IMR-90 (cell line): ENCODE results near the gene ANKRD42. TPM values are rescaled to one million over a fixed set of nuclear protein-coding genes. Genes with fewer than 3 reads are reported as not detected.
A peak's percentile ranks its signal among the peaks of the same experiment; 100 is the strongest.

Experiments used
- ATAC-seq: fragments of 200-7000 bp; cut with Tn5 transposase; 2 replicates; pipeline ENCODE4 v1.9.1; 2020; ENCODE audit warnings: low read depth, mild to moderate bottlenecking, moderate library complexity
- BruUV-seq: library from RNA; stranded (reverse); fragments of 400-500 nt; replicated peaks from 2 replicates; lab custom pipeline; 2021; lab: Mats Ljungman, UMichigan
- CTCF ChIA-PET: fragments of 300-600 bp; formaldehyde crosslinking; extraction: SDS; loops from one replicate; lab custom pipeline; 2021; ENCODE audit warnings: antibody characterized with exemption; lab: Yijun Ruan, JAX
- POLR2A ChIA-PET: fragments of 300-600 bp; sonication (Branson Sonifier 250); formaldehyde crosslinking; loops from one replicate; lab custom pipeline; 2022; ENCODE audit warnings: antibody characterized with exemption; ENCODE audit not compliant: unreplicated experiment; lab: Charles Lee
- DNase-seq: peaks from one replicate; pipeline ENCODE4 v3.0.0; 2013
- H2AFZ ChIP-seq: replicated peaks from 2 replicates; pipeline ENCODE3; 2013; ENCODE audit warnings: low read length, mild to moderate bottlenecking; ENCODE audit not compliant: poor library complexity
- H2AK5ac ChIP-seq: 2 replicates; pipeline ENCODE4 v1.6.1; 2013; ENCODE audit warnings: low read depth, low read length, inconsistent platforms
- H2AK9ac ChIP-seq: replicated peaks from 2 replicates; pipeline ENCODE3; 2013; ENCODE audit warnings: mild to moderate bottlenecking, low read depth, low read length, moderate library complexity; ENCODE audit not compliant: poor library complexity
- H2BK120ac ChIP-seq: 2 replicates; pipeline ENCODE4 v1.6.1; 2013; ENCODE audit warnings: low read depth, low read length, inconsistent platforms
- H2BK15ac ChIP-seq: 3 replicates; pipeline ENCODE4 v1.6.1; 2013; ENCODE audit warnings: low read depth, low read length, inconsistent platforms
- H2BK20ac ChIP-seq: 2 replicates; pipeline ENCODE4 v1.6.1; 2013; ENCODE audit warnings: low read depth, mild to moderate bottlenecking, inconsistent platforms, low read length, moderate library complexity
- H2BK5ac ChIP-seq: 2 replicates; pipeline ENCODE4 v1.6.1; 2013; ENCODE audit warnings: mild to moderate bottlenecking, low read depth, low read length, inconsistent platforms; ENCODE audit not compliant: poor library complexity, severe bottlenecking
- H3K14ac ChIP-seq: replicated peaks from 2 replicates; pipeline ENCODE4 v1.6.1; 2013; ENCODE audit warnings: low read depth, low read length, inconsistent platforms
- H3K18ac ChIP-seq: 2 replicates; pipeline ENCODE4 v1.6.1; 2013; ENCODE audit warnings: low read depth, low read length, control low read depth
- H3K23ac ChIP-seq: 2 replicates; pipeline ENCODE4 v1.6.1; 2013; ENCODE audit warnings: low read depth, low read length, inconsistent platforms
- H3K27ac ChIP-seq: 2 replicates; pipeline ENCODE4 v1.5.1; 2013; ENCODE audit warnings: mild to moderate bottlenecking, control low read depth, low read length; ENCODE audit not compliant: insufficient read depth
- H3K27me3 ChIP-seq: 2 replicates; pipeline ENCODE4 v1.6.1; 2013; ENCODE audit warnings: low read length; ENCODE audit not compliant: control insufficient read depth, insufficient read depth
- H3K36me3 ChIP-seq: 2 replicates; pipeline ENCODE4 v1.6.1; 2013; ENCODE audit warnings: low read length, mixed read lengths; ENCODE audit not compliant: control insufficient read depth, insufficient read depth
- H3K4ac ChIP-seq: 2 replicates; pipeline ENCODE4 v1.6.1; 2013; ENCODE audit warnings: low read depth, low read length, inconsistent platforms
- H3K4me1 ChIP-seq: 2 replicates; pipeline ENCODE4 v1.6.1; 2013; ENCODE audit warnings: low read length, mixed read lengths; ENCODE audit not compliant: control insufficient read depth, insufficient read depth
- H3K4me2 ChIP-seq: 2 replicates; pipeline ENCODE4 v1.6.1; 2013; ENCODE audit warnings: low read depth, mild to moderate bottlenecking, control low read depth, low read length, moderate library complexity
- H3K4me3 ChIP-seq: 2 replicates; pipeline ENCODE4 v1.5.1; 2013; ENCODE audit warnings: low read depth, mild to moderate bottlenecking, control low read depth, low read length, moderate library complexity; ENCODE audit not compliant: insufficient read depth
- H3K56ac ChIP-seq: 2 replicates; pipeline ENCODE4 v1.6.1; 2013; ENCODE audit warnings: low read length, inconsistent platforms; ENCODE audit not compliant: insufficient read depth; ENCODE audit errors: extremely low read depth
- H3K79me1 ChIP-seq, 2 experiments: 2 replicates each; pipeline ENCODE4 v1.6.1; 2013; ENCODE audit warnings: low read length in 2 of 2, inconsistent platforms in 1 of 2, low read depth in 1 of 2
- H3K9ac ChIP-seq: 2 replicates; pipeline ENCODE4 v1.6.1; 2013; ENCODE audit warnings: low read depth, low read length, control low read depth
- H3K9me1 ChIP-seq: 2 replicates; pipeline ENCODE4 v1.6.1; 2013; ENCODE audit warnings: low read length, inconsistent platforms; ENCODE audit not compliant: insufficient read depth
- H3K9me3 ChIP-seq: 2 replicates; pipeline ENCODE4 v1.6.1; 2013; ENCODE audit warnings: low read length; ENCODE audit not compliant: control insufficient read depth, insufficient read depth
- H4K20me1 ChIP-seq: 2 replicates; pipeline ENCODE4 v1.6.1; 2013; ENCODE audit warnings: low read length, inconsistent platforms; ENCODE audit not compliant: insufficient read depth
- H4K5ac ChIP-seq: 2 replicates; pipeline ENCODE4 v1.6.1; 2013; ENCODE audit warnings: mild to moderate bottlenecking, low read depth, low read length, control low read depth
- H4K8ac ChIP-seq, 2 experiments: 2 replicates each; pipeline ENCODE4 v1.6.1; 2013; ENCODE audit warnings: low read depth in 2 of 2, low read length in 2 of 2, control low read depth in 1 of 2, inconsistent platforms in 1 of 2
- H4K91ac ChIP-seq: 2 replicates; pipeline ENCODE4 v1.6.1; 2013; ENCODE audit warnings: low read depth, low read length, inconsistent platforms; ENCODE audit not compliant: insufficient read depth
- CEBPB ChIP-seq: IDR thresholded peaks from 2 replicates; pipeline ENCODE4 v1.6.1; 2012; ENCODE audit warnings: low read depth, low read length, improper control_type of control experiment
- CHD1 ChIP-seq: IDR thresholded peaks from 2 replicates; pipeline ENCODE4 v1.6.1; 2012; ENCODE audit warnings: low read depth, low read length, improper control_type of control experiment
- FOS ChIP-seq: fragments of 150-350 bp; IDR thresholded peaks from 2 replicates; pipeline ENCODE4 v1.6.1; 2016; ENCODE audit warnings: low read depth, low read length
- MAFK ChIP-seq: IDR thresholded peaks from 2 replicates; pipeline ENCODE4 v1.6.1; 2012; ENCODE audit warnings: low read depth, low read length, improper control_type of control experiment
- MAZ ChIP-seq: IDR thresholded peaks from 2 replicates; pipeline ENCODE4 v1.6.1; 2012; ENCODE audit warnings: low read depth, mild to moderate bottlenecking, low read length, improper control_type of control experiment, moderate library complexity, borderline replicate concordance
- POLR2A ChIP-seq: IDR thresholded peaks from 2 replicates; pipeline ENCODE4 v1.6.1; 2012; ENCODE audit warnings: mild to moderate bottlenecking, low read depth, low read length
- RAD21 ChIP-seq: IDR thresholded peaks from 2 replicates; pipeline ENCODE4 v1.6.1; 2012; ENCODE audit warnings: low read length, improper control_type of control experiment
- RCOR1 ChIP-seq: IDR thresholded peaks from 2 replicates; pipeline ENCODE4 v1.6.1; 2012; ENCODE audit warnings: mild to moderate bottlenecking, low read length, improper control_type of control experiment; ENCODE audit not compliant: insufficient replicate concordance
- RFX5 ChIP-seq: IDR thresholded peaks from 2 replicates; pipeline ENCODE4 v1.8.0; 2012; ENCODE audit warnings: low read depth, mild to moderate bottlenecking, low read length, moderate library complexity
- WGBS, 2 experiments: methylation state at CpG; one replicate each; pipeline versions ENCODE4 v1.1.5 to v1.1.7; 2013; ENCODE audit warnings: missing lambda C conversion rate in 2 of 2; ENCODE audit not compliant: insufficient read length in 1 of 2; ENCODE audit errors: extremely low coverage in 2 of 2; 5-methylcytosine and 5-hydroxymethylcytosine counted together
- dilution Hi-C: fragments of 300-500 bp; cut with HindIII; formaldehyde crosslinking; loops from one replicate; pipeline ENCODE4 v1.14.3; 2018; ENCODE audit warnings: low sequenced_read_pairs; ENCODE audit not compliant: unreplicated experiment
- in situ Hi-C: fragments of 300-500 bp; cut with MboI; formaldehyde crosslinking; loops from 3 replicates; pipeline ENCODE4 v1.14.3; 2019; ENCODE audit warnings: low sequenced_read_pairs, inconsistent platforms, mixed read lengths
- intact Hi-C: fragments of 100-400 bp; cut with micrococcal nuclease; formaldehyde crosslinking; loops from 2 replicates; pipeline ENCODE4 v1.10.0; 2022
- polyA plus RNA-seq, 3 experiments: library from polyadenylated mRNA; depleted of rRNA; stranded (reverse); fragments of >200 nt; gene quantifications; 2 replicates each; pipeline ENCODE4 v1.2.3, GENCODE V29; 2012; ENCODE audit warnings: low replicate concordance in 1 of 3
- total RNA-seq: library from RNA; depleted of rRNA; stranded (reverse); fragments of >200 nt; gene quantifications from 2 replicates; pipeline ENCODE4 v1.2.3, GENCODE V29; 2012

The ANKRD42 gene
- total and polyA plus RNA-seq, 2 of the 4 experiments (the other 2 are of a cell fraction): 5.2 to 5.6 TPM

DNA sequence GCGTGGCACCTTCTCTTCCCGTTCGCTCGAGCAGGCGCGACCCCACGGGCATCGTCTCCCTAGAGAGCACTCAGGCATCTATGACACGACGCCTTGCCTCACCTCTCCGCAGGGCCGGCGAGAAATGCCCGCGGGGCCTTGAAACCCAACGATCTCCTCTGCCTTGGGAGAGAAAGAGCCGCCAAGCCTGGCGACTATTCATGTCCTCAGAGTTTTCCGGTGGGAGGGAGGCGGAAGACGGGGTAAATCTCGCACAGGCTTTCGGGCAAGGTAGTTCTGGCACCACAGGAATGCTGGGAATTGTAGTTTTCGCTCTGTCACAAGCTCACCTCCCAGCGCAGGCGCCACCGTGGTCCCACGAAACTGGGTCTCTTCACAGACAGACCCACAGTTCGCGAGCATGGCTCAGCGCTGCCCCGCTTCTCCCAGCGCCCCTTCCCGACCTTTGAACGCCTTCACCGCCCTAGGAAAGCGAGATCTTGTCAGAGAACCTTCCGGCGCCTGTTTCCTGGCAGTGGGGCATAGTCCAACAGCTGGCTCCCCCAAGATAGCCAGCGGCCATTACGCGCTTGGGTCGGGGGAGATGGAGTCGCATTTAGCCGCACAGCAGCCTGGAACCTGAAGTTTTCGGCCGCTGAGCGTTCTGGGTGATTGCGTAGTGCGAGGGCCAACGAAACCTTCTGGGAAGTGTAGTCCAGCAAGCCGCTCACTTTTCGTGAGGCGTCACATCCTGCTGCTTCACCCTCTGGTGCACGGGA is 92.4 kb downstream of the ANKRD42 start, which contains the start of gene CCDC90B (continued):
- peak; percentile 94 for TF ChIP-seq POLR2A
- peak; percentile 97 for TF ChIP-seq CEBPB
- peak; percentile 79; the same call in 1 of the 2 replicates for TF ChIP-seq MAZ

DNA sequence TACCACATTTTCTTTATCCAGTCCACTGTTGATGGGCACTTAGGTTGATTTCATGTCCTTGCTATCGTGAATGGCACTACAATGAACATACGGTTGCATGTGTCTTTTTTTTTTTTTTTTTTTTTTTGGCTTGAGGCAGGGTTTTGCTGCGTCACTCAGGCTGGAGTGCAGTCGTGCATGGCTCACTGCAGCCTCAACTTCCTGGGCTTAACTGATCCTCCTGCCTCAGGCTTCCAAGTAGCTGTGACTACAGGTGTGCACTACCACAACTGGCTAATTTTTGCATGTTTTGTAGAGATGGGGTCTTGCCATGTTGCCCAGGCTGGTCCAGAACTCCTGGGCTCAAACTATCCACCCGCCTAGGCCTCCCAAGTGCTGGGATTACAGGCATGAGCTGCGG is 94.1 kb downstream of the ANKRD42 start:
- no TSS peak for BruUV-seq
- Histone ChIP-seq H3K9me3 (no peaks in the 10 kb centered on the region), H3K4ac (no peak overlapping the region), H3K4me3 (no peak overlapping the region), H4K20me1 (0 out of 2 replicates have a peak, but pooled peaks cover under 1% of the 10 kb centered on the region), H3K9ac (no peak overlapping the region), H2BK20ac (no peak overlapping the region), H3K23ac (no peak overlapping the region), H3K27ac (no peak overlapping the region), H2BK120ac (no peak overlapping the region), H3K9me1 (peaks cover 3% of the 10 kb centered on the region; the same call in 1 of the 2 replicates), H2AK9ac (no peak overlapping the region), H3K18ac (no peak overlapping the region), H2BK15ac (no peak overlapping the region), H2AFZ (no peak overlapping the region), H3K56ac (no peak overlapping the region), H3K79me1 (peaks cover 8 to 26% of the 10 kb centered on the region in 2 experiments; a peak in 3 of 4 replicates), H2AK5ac (no peak overlapping the region), H3K14ac (no peak overlapping the region), H3K36me3 (no peaks in the 10 kb centered on the region), H3K4me1 (no peaks in the 10 kb centered on the region; the same call in 1 of the 2 replicates), H3K4me2 (no peak overlapping the region), H4K5ac (no peak overlapping the region), H3K27me3 (no peaks in the 10 kb centered on the region), H4K8ac (no peak overlapping the region), H4K91ac (no peak overlapping the region), H2BK5ac (no peak overlapping the region)
- ATAC-seq (no peak), DNase-seq (no peak)
- WGBS, 2 experiments: no CpG with 5 or more reads among the region's 6 CpGs
- in situ Hi-C loops: no loop called here
- ChIA-PET POLR2A (no interaction called here), CTCF (interaction anchor here (0.6 kb wide), 1 partner anchor 48 kb away, joined by 3 read pairs; no protein-coding TSS in a partner anchor)
- TF ChIP-seq CEBPB: no peak
- TF ChIP-seq RFX5: no peak
- no peak for TF ChIP-seq RCOR1
- no peak for TF ChIP-seq MAFK
- no peak for TF ChIP-seq RAD21
- TF ChIP-seq FOS: no peak
- TF ChIP-seq CHD1: no peak
- intact Hi-C loops: loop anchor here (5.0 to 10.0 kb wide), 3 partner anchors 235 to 385 kb away; partner anchors contain the start of genes DDIAS and PRCP
- dilution Hi-C loops: no loop called here
